Epithelial cell of esophagus (primary cell): ENCODE measurements around the gene NAALADL2.

ENCODE experiments used
- DNase-seq: peaks from one replicate; pipeline ENCODE4 v3.0.0; 2010; ENCODE audit warnings: low read depth
- H3K4me3 ChIP-seq: 2 replicates; pipeline ENCODE4 v1.5.1; 2011; ENCODE audit warnings: mild to moderate bottlenecking, low read length, control low read depth
- TF ChIP-seq, protein P1 (sequence below): IDR thresholded peaks from 2 replicates; pipeline ENCODE4 v1.5.1; 2011; ENCODE audit warnings: low read depth, mild to moderate bottlenecking, low read length, control low read depth, inconsistent platforms; ENCODE audit not compliant: insufficient read depth; ENCODE audit errors: missing control alignments

The NAALADL2 gene

DNA sequence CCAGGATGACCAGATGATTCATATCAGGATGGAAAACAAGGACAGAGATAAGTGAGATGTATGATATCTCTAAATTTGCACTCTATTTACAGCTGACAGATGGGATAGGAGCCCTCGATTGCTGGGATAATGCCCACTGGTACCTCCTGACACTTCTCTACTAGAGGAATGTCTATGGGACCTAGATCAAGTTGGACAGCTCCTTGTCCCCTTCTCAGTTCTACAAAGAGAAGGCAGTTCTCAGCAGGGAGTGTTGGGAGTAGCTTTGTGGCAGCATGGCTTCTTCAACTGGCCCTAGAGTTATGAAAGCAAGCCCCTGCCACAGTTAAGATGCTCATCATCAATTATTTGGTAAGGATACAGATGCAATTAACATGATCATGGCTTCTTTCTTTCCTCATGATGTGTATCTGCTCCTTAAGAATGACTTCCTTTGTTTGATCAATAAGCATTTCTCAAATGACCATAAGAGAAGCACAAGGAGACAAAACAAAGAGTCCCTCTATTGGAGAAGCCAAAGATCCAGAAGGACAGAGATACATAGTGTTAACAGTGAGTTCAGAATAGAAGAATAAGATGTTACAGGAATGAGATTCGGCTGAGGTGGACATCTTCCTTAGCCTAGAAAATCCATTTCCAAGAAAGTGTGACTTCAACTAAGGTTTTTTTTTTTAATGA, 481.3 kb downstream of the NAALADL2 start:
- DNase-seq = no peak
- TF ChIP-seq, protein P1, sequence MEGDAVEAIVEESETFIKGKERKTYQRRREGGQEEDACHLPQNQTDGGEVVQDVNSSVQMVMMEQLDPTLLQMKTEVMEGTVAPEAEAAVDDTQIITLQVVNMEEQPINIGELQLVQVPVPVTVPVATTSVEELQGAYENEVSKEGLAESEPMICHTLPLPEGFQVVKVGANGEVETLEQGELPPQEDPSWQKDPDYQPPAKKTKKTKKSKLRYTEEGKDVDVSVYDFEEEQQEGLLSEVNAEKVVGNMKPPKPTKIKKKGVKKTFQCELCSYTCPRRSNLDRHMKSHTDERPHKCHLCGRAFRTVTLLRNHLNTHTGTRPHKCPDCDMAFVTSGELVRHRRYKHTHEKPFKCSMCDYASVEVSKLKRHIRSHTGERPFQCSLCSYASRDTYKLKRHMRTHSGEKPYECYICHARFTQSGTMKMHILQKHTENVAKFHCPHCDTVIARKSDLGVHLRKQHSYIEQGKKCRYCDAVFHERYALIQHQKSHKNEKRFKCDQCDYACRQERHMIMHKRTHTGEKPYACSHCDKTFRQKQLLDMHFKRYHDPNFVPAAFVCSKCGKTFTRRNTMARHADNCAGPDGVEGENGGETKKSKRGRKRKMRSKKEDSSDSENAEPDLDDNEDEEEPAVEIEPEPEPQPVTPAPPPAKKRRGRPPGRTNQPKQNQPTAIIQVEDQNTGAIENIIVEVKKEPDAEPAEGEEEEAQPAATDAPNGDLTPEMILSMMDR = no peak
- no peak overlapping the region for H3K4me3 ChIP-seq

DNA sequence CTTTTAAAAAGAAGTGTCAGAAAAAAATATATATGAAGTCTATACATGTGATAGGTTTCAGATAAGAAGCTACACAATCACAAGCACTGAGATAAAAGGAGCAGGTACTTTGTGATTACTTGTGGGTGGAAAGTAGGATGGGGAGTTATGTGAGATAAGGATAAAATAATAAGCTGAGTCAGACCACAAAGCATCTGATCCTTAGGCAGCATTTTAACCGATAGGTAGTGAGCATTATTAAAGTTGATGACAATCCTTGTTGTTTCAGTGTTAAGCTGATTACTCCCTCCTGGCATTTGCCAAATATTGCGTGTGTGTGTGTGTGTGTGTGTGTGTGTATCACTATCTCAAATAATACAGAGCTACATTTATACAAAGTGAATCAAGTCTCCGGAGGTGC, 483.1 kb downstream of the NAALADL2 start:
- TF ChIP-seq, protein P1 = no peak
- no peak for DNase-seq
- H3K4me3 ChIP-seq = no peak overlapping the region

DNA sequence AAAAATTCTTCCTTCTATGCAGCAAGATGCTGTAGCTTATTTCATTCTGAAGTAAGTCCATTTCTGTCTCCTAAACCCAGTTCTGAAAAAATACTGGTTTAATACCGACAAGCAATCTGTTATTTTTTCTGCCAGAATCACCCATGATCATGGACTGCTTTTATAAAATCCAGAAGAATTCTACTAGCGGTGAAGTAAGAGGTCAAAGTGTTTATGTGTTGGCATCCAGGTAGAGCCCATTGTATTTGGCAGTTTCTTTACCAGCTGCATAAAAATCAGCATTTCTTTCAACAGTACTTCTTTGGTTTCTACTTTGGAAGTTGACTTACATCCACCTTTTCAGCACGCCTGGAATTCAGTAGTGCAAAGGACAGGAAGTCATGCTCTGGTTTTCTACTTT, 484.8 kb downstream of the NAALADL2 start:
- H3K4me3 ChIP-seq = no peak overlapping the region
- no peak for DNase-seq
- TF ChIP-seq, protein P1 = no peak

DNA sequence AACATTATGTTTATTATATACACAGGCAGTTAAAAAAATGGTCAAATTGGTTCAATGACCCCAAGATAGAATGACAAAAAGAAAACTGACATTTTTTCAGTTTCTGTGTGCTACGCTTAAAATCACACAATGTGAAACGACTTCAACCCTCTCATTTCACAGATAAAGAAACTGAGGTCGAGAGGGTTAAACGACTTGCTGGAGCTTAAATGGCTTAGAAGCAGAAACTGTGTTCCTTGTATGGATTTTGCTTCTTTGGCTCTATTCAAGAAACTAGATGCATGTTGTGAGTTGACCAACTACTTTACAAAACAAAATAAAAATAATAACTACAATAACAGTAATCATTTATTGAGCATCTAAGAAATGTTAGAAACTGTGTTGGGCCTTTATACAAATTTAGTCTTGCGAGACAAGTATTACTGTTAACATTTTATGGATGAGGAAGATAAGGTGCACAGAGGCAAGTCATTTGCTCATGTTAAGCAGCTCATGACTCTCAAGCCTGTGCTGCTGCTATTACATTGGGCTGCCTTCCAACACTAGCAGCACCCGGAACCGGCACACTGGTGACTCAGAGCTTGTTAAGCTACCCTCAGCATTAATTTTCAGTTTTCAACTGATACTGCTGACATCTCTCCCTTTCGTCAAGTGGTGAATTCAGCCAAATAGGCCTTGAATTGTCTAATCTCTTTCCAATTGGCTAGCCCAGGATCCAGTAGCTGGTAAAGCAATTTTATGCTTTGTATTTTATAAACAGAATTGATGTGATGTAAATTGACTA, 487.6 kb downstream of the NAALADL2 start:
- H3K4me3 ChIP-seq = no peak overlapping the region
- peak; percentile 95 for DNase-seq
- TF ChIP-seq, protein P1 = no peak

DNA sequence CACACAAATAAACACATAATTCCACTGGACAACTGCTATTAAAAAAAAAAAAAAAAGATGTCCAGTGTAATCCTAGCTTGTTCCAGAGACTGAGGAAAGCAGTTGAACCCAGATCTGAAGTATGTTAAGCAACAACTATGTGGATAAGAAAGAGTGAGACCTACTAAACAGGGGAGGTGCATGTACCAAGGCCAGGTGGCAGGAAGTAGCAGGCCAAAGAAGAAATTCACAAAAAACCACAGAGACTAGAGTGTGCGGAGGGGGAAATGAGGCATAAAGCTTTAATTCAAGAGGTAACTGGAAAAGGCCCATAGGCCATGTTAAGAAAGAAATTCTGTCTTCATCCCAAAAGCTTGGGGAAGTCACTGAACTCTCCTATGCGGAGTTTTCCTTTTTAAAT, 490.0 kb downstream of the NAALADL2 start:
- no peak for DNase-seq
- TF ChIP-seq, protein P1 = no peak

DNA sequence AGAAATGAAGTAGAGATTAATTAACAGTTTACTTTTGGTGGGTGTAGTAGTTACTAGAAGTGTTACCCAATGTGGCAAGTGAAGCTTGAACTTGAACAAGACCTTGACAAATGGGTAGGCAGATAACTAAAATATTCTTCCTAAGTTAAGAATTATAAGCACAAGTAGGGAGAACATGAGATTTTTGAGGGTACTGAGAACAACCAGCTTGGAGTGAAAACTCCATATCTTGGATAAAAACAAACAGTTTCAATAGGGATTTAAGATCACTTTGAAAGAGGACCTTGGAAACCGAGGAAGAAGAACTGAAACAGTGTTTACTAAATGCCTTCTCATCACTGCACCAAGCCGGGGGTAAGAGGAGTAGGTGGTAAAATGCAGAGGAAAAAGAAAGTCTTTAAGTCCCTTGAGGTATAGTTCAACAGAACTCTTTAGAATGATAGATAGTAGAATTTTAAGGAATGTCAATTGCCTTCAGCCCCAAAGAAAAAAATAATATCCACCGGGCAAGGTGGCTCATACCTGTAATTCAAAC, 496.7 kb downstream of the NAALADL2 start:
- TF ChIP-seq, protein P1 = no peak
- no peak for DNase-seq
- no peak overlapping the region for H3K4me3 ChIP-seq

More for the DNA sequence above, 490.0 kb downstream of the NAALADL2 start:
- H3K4me3 ChIP-seq = no peak overlapping the region
